Activated T-helper 17 cell treated with anti-CD3 and anti-CD28 coated beads, Interleukin-2, amount 50 U/mL, for 72 hours (primary cell): ENCODE measurements around the gene AUTS2. TPM values are rescaled to one million over a fixed set of nuclear protein-coding genes. Genes with fewer than 3 reads are reported as not detected.

Source experiments
- ATAC-seq: fragments of 150-1000 bp; cut with Tn5 transposase; replicated peaks from 2 replicates; pipeline ENCODE4 v1.10.0; 2021; ENCODE audit warnings: mild to moderate bottlenecking, moderate library complexity
- H3K27ac Mint-ChIP-seq: one replicate; pipeline ENCODE4 v1.8.0; 2022; ENCODE audit warnings: mixed read lengths
- H3K27me3 Mint-ChIP-seq: one replicate; pipeline ENCODE4 v1.8.0; 2022; ENCODE audit warnings: mixed read lengths
- H3K36me3 Mint-ChIP-seq: one replicate; pipeline ENCODE4 v1.8.0; 2022; ENCODE audit warnings: low read depth, mild to moderate bottlenecking, mixed read lengths
- H3K4me1 Mint-ChIP-seq: one replicate; pipeline ENCODE4 v1.8.0; 2022; ENCODE audit warnings: mixed read lengths
- H3K4me3 Mint-ChIP-seq: one replicate; pipeline ENCODE4 v1.8.0; 2022; ENCODE audit warnings: mild to moderate bottlenecking, mixed read lengths
- H3K9me3 Mint-ChIP-seq: one replicate; pipeline ENCODE4 v1.8.0; 2022; ENCODE audit warnings: mixed read lengths
- total RNA-seq, 2 donors: library from RNA; stranded (reverse); gene quantifications; one replicate each; pipeline ENCODE4 v1.2.3, GENCODE V29; 2022

The AUTS2 gene
- total RNA-seq, 2 donors from 2014 or later, result 20.1 to 39.9 TPM

DNA sequence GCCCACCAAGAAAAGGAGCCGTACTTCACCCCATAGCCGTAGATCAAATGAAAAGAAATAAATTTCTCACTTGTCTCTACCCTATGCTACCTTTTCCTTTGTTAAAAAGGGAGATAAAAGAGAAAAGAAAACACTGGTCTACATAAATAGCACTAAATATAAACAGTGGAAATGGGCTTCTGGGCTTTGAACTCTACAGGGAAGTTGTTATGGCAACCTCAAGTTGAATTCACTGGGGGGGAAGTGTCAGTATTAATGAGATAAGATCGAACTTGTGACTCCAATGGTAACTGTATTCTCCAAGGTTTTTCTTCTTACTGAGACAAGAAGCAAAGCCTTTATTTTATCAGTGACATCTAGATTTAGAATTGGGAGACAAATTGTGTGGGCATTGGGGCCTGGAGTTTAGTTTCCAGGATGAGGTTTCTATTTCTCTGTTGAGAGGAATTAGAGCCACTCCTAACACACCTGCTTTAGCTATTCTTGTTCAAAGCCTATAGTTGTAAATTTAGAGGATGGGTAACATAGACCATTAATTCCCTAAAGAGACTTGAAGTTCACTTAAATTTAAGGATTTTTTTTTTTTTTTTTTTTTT is 929.3 kb downstream of the AUTS2 start:
- Mint-ChIP-seq H3K27ac (no peak overlapping the region), H3K9me3 (peaks cover 3% of the 10 kb centered on the region), H3K4me1 (no peaks in the 10 kb centered on the region), H3K4me3 (no peak overlapping the region), H3K36me3 (no peaks in the 10 kb centered on the region), H3K27me3 (no peaks in the 10 kb centered on the region)
- ATAC-seq, result no peak

DNA sequence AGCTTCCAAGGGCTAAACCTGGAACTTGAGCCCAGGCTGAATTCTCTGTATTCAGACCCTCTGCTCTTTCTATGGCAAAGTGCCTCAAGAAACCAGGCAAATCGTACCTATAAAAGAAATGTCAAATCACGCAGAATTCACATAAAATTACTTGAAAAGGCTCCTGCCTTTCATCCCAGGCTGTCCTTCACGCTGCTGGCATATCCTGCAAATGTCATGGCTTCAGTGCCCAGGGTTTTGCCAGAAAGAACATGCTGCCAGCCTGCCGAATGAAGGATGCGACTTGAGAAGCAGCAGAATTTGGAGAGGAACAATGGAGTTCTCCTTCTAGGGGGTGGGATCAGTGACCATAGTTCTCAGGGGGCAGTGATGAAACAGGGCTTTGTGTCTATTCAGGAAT is 931.2 kb downstream of the AUTS2 start:
- no peak for ATAC-seq
- Mint-ChIP-seq H3K36me3 (no peaks in the 10 kb centered on the region), H3K27me3 (no peaks in the 10 kb centered on the region), H3K27ac (no peak overlapping the region), H3K4me3 (no peak overlapping the region), H3K4me1 (no peaks in the 10 kb centered on the region), H3K9me3 (peaks cover 7% of the 10 kb centered on the region)

DNA sequence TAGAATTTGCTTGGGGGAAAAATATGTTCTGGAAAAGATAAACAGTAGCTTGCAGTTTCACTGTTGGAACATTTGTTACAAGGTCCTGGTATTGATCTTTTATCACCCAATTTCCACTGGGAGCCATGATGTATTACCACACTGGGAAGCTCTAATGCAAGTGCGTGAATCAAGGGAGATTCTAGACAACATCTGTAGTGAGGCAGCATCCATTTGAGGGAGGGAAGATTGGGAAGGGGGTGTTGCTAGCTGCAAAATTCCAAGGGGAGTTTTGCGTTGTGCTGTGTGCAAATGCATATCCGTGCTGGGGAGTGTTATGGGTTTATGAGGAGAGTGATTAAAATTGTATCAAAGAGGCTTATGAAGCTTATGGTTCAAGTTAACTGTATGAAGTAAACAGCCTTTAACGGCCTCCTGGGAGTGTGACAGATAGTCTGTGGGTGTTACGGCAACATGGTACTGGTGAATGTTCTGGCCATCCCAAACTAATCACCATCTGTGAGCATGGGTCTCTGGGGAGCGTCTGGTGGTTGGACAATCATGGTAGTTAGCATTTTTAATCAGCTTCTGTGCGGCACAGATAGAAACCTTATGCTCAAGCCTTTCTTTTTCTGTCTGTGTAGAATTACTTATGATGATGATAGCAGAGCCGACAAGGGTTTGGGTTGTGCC is 931.8 kb downstream of the AUTS2 start:
- no peaks in the 10 kb centered on the region for H3K36me3 Mint-ChIP-seq
- H3K4me1 Mint-ChIP-seq, result no peaks in the 10 kb centered on the region
- H3K4me3 Mint-ChIP-seq, result no peak overlapping the region
- no peak overlapping the region for H3K27ac Mint-ChIP-seq
- no peak for ATAC-seq
- no peaks in the 10 kb centered on the region for H3K27me3 Mint-ChIP-seq
- peaks cover 7% of the 10 kb centered on the region for H3K9me3 Mint-ChIP-seq

DNA sequence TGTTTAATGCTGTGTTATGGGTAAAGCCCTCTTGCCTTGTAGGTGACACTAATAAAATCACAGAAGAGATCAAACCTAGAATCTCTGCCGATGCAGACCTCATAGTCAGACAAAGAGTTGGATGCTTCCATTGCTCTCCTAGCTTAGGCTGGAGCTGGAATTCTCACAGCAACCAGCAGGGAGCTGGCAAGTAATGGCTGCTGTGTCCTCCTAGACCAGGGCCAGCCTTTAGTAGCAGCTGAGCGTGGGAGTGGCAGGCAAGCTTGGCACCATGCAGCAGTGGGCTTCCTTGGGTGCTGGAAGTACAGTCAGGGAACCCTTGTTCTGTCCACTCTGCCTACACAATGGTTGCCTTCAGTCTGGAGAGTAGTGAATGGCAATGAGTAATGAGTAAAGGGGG is 935.3 kb downstream of the AUTS2 start:
- Mint-ChIP-seq H3K4me1 (no peaks in the 10 kb centered on the region), H3K27me3 (no peaks in the 10 kb centered on the region), H3K4me3 (no peak overlapping the region), H3K27ac (no peak overlapping the region), H3K36me3 (no peaks in the 10 kb centered on the region), H3K9me3 (peaks cover 4% of the 10 kb centered on the region)
- no peak for ATAC-seq

DNA sequence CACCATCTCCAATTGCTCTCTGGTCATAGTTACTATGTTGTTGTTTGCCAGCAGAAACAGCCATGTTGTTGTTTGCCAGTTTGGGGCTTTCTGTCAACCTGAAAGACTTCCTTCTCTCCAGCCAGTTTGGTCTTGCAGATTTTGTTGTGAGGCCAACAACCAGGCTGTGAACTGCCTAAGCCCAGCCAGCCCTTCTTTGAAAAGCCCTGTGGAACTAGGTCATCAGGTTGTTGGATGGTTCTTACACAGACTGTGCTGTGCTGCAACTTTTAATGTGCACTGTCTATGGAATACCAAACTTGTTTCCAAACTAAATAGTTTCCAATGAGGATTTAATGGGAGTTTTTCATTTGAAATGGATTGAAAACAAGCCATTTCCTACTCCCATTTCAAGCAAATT is 940.9 kb downstream of the AUTS2 start:
- H3K4me3 Mint-ChIP-seq, result no peak overlapping the region
- H3K36me3 Mint-ChIP-seq, result no peaks in the 10 kb centered on the region
- H3K27me3 Mint-ChIP-seq, result no peaks in the 10 kb centered on the region
- H3K4me1 Mint-ChIP-seq, result no peaks in the 10 kb centered on the region
- H3K9me3 Mint-ChIP-seq, result no peaks in the 10 kb centered on the region
- no peak overlapping the region for H3K27ac Mint-ChIP-seq
- ATAC-seq, result no peak

GRCh38 chr7:70539617-70540016 is 941.3 kb downstream of the AUTS2 start:
- Mint-ChIP-seq H3K9me3 (no peaks in the 10 kb centered on the region), H3K4me3 (no peak overlapping the region), H3K27me3 (no peaks in the 10 kb centered on the region), H3K36me3 (no peaks in the 10 kb centered on the region), H3K27ac (no peak overlapping the region), H3K4me1 (no peaks in the 10 kb centered on the region)
- no peak for ATAC-seq

DNA sequence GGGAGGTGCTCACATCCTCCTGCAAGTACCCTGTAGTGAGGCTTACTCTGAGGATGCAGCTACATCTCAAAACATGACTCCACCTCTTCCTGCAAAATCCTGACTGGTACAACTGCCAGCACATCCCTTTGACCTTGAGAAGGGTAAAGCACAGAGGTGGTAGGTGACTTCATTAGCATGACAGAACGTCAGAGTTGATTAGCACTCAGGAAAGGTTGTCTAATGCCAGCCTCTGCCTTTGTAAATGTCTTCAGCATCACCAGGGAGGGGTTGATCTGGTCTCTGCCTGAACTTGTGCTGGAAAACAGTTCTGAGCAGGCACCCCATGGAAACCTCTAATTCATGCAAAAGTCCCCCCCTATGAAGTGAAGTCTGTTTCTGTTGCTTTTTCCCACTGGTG is 942.4 kb downstream of the AUTS2 start:
- Mint-ChIP-seq H3K27ac (no peak overlapping the region), H3K4me3 (no peak overlapping the region), H3K4me1 (no peaks in the 10 kb centered on the region), H3K27me3 (no peaks in the 10 kb centered on the region), H3K9me3 (no peaks in the 10 kb centered on the region), H3K36me3 (no peaks in the 10 kb centered on the region)
- ATAC-seq, result no peak

- ATAC-seq, result no peak
- Mint-ChIP-seq H3K27ac (no peak overlapping the region), H3K9me3 (no peaks in the 10 kb centered on the region), H3K4me1 (no peaks in the 10 kb centered on the region), H3K4me3 (no peak overlapping the region), H3K36me3 (no peaks in the 10 kb centered on the region), H3K27me3 (no peaks in the 10 kb centered on the region)
Observed at GRCh38 chr7:70542750-70543376, 944.6 kb downstream of the AUTS2 start.

GRCh38 chr7:70544016-70544415 is 945.7 kb downstream of the AUTS2 start:
- no peak for ATAC-seq
- no peaks in the 10 kb centered on the region for H3K4me1 Mint-ChIP-seq
- no peak overlapping the region for H3K27ac Mint-ChIP-seq
- H3K4me3 Mint-ChIP-seq, result no peak overlapping the region
- H3K9me3 Mint-ChIP-seq, result no peaks in the 10 kb centered on the region
- no peaks in the 10 kb centered on the region for H3K27me3 Mint-ChIP-seq
- no peaks in the 10 kb centered on the region for H3K36me3 Mint-ChIP-seq

DNA sequence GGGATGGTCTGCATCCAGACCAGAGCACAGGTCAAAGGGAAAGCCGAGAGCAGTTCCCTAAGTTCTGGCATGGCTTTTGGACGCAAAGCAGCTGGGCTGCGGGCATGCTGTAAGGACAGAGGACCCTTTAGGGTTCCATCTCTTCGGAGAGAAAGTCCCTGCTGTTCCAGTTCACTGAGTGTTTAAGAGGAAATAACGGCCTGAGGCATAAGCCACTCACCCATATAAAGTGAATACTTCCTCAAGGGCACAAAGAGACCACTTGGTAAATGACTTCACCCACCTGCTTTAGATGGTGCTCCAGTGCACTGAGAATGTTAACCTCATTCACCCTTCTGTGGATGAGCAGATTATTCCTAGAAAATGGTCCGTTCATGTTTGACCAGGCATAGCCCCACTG is 946.9 kb downstream of the AUTS2 start:
- ATAC-seq, result no peak
- no peak overlapping the region for H3K4me3 Mint-ChIP-seq
- no peaks in the 10 kb centered on the region for H3K36me3 Mint-ChIP-seq
- H3K27me3 Mint-ChIP-seq, result no peaks in the 10 kb centered on the region
- H3K4me1 Mint-ChIP-seq, result no peaks in the 10 kb centered on the region
- no peaks in the 10 kb centered on the region for H3K9me3 Mint-ChIP-seq
- no peak overlapping the region for H3K27ac Mint-ChIP-seq

DNA sequence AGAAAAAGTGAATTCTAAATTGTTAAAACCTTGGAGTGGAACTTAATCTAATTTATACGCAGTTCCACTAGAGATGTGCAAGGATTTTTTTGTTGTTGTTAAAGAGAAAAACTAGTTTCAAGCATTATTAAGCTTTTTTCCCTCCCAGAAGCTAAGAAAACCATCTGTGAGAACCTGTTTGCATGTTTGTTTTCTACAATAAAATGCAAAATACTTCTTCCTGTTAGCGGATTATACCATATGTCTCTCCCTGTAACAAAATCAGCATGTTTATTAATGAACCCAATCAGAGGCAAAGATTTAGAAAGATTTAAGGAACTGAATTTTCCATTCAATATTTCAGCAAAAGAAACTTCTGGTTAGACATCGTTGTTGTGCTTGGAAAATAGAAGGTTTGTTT is 953.9 kb downstream of the AUTS2 start:
- ATAC-seq, result no peak
- Mint-ChIP-seq H3K27ac (no peak overlapping the region), H3K4me1 (no peaks in the 10 kb centered on the region), H3K36me3 (no peaks in the 10 kb centered on the region), H3K4me3 (no peak overlapping the region), H3K27me3 (no peaks in the 10 kb centered on the region), H3K9me3 (no peaks in the 10 kb centered on the region)

- H3K27me3 Mint-ChIP-seq, result no peaks in the 10 kb centered on the region
- no peaks in the 10 kb centered on the region for H3K9me3 Mint-ChIP-seq
- no peak overlapping the region for H3K4me3 Mint-ChIP-seq
- H3K27ac Mint-ChIP-seq, result no peak overlapping the region
- no peaks in the 10 kb centered on the region for H3K36me3 Mint-ChIP-seq
- H3K4me1 Mint-ChIP-seq, result no peaks in the 10 kb centered on the region
- ATAC-seq, result no peak
Observed at GRCh38 chr7:70553364-70553763, 955.1 kb downstream of the AUTS2 start.

- Mint-ChIP-seq H3K27ac (no peak overlapping the region), H3K4me3 (no peak overlapping the region), H3K36me3 (no peaks in the 10 kb centered on the region), H3K4me1 (no peaks in the 10 kb centered on the region), H3K27me3 (no peaks in the 10 kb centered on the region), H3K9me3 (peaks cover 2% of the 10 kb centered on the region)
- ATAC-seq, result no peak
Observed at GRCh38 chr7:70554646-70555045, 956.4 kb downstream of the AUTS2 start.

DNA sequence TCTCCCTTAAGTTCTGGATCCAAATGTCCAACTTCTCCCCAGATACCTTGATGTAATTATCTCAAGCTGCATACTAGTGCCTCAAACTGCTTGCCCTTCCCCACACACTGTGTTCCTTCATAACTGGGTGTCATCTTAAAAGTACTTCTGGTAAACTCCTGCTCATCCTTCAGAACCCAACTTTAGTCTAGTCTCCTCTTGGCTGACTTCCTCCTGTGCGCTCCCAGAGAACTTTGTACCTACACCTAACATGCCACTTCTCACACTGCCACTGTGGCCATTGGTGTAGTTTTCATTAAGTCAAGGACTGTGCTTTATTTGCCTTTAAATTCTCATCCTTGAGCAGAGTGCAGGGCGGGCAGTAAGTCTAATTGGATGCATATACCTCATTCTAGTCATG is 958.5 kb downstream of the AUTS2 start:
- H3K4me1 Mint-ChIP-seq, result no peaks in the 10 kb centered on the region
- no peak overlapping the region for H3K27ac Mint-ChIP-seq
- H3K9me3 Mint-ChIP-seq, result peaks cover 9% of the 10 kb centered on the region
- ATAC-seq, result no peak
- no peak overlapping the region for H3K4me3 Mint-ChIP-seq
- no peaks in the 10 kb centered on the region for H3K27me3 Mint-ChIP-seq
- no peaks in the 10 kb centered on the region for H3K36me3 Mint-ChIP-seq

- no peaks in the 10 kb centered on the region for H3K36me3 Mint-ChIP-seq
- no peaks in the 10 kb centered on the region for H3K27me3 Mint-ChIP-seq
- no peaks in the 10 kb centered on the region for H3K4me1 Mint-ChIP-seq
- no peak overlapping the region for H3K27ac Mint-ChIP-seq
- no peak overlapping the region for H3K4me3 Mint-ChIP-seq
- ATAC-seq, result no peak
- H3K9me3 Mint-ChIP-seq, result peaks cover 9% of the 10 kb centered on the region
Observed at GRCh38 chr7:70557338-70557737, 959.1 kb downstream of the AUTS2 start.
